H1 (cell line): ENCODE data around the gene KCNJ3. TPM values are rescaled to one million over a fixed set of nuclear protein-coding genes. Genes with fewer than 3 reads are reported as not detected.

Experiments
- CTCF ChIA-PET: fragments of 300-600 bp; sonication (Branson Sonifier 250); formaldehyde crosslinking; loops from one replicate; lab custom pipeline; 2021; ENCODE audit not compliant: partially characterized antibody; lab: Charles Lee
- POLR2A ChIA-PET: fragments of 300-600 bp; sonication (Branson Sonifier 250); formaldehyde crosslinking; loops from one replicate; lab custom pipeline; 2021; ENCODE audit warnings: inconsistent platforms; ENCODE audit not compliant: partially characterized antibody; lab: Charles Lee
- DNase-seq, 2 experiments: peaks; one replicate each; pipeline versions ENCODE4 v3.0.0 to v3.0.0-alpha.2; 2010 to 2022; ENCODE audit warnings: low spot score in 2 of 2, low read depth in 1 of 2, mixed read lengths in 1 of 2
- FAIRE-seq: peaks from 2 replicates; lab custom pipeline; 2011; peaks lifted over from hg19 to GRCh38; lab: Jason Lieb, UNC
- H2AFZ ChIP-seq: 2 replicates; pipeline ENCODE4 v1.8.1; 2012; ENCODE audit warnings: low read length, inconsistent platforms
- H2AK5ac ChIP-seq: 2 replicates; pipeline ENCODE4 v1.6.1; 2013; ENCODE audit warnings: low read depth, low read length
- H2BK120ac ChIP-seq: replicated peaks from 2 replicates; pipeline ENCODE3; 2013; ENCODE audit warnings: low read depth, low read length, inconsistent platforms
- H2BK12ac ChIP-seq: 2 replicates; pipeline ENCODE4 v1.6.1; 2013; ENCODE audit warnings: low read depth, low read length
- H2BK15ac ChIP-seq: 2 replicates; pipeline ENCODE4 v1.6.1; 2013; ENCODE audit warnings: low read length
- H2BK20ac ChIP-seq: 2 replicates; pipeline ENCODE4 v1.6.1; 2013; ENCODE audit warnings: low read length
- H2BK5ac ChIP-seq: 2 replicates; pipeline ENCODE4 v1.6.1; 2013; ENCODE audit warnings: low read depth, low read length
- H3K14ac ChIP-seq: 2 replicates; pipeline ENCODE4 v1.6.1; 2013; ENCODE audit warnings: inconsistent platforms; ENCODE audit not compliant: insufficient read length
- H3K18ac ChIP-seq: 2 replicates; pipeline ENCODE4 v1.6.1; 2013; ENCODE audit warnings: low read length; ENCODE audit errors: extremely low read depth
- H3K23ac ChIP-seq: 2 replicates; pipeline ENCODE4 v1.6.1; 2013; ENCODE audit warnings: inconsistent platforms; ENCODE audit not compliant: insufficient read length
- H3K23me2 ChIP-seq: 2 replicates; pipeline ENCODE4 v1.6.1; 2013; ENCODE audit warnings: low read depth, low read length
- H3K27ac ChIP-seq: 2 replicates; pipeline ENCODE4 v1.6.1; 2011; ENCODE audit warnings: low read depth, low read length, inconsistent platforms
- H3K27me3 ChIP-seq, 4 experiments: replicated peaks in 1 of 4; 1 replicate in 1 of 4; 2 replicates in 3 of 4; pipeline versions ENCODE4 v1.6.1 to v1.8.1; 2011 to 2013; ENCODE audit warnings: low read length in 3 of 4, mild to moderate bottlenecking in 3 of 4, inconsistent platforms in 2 of 4, mixed read lengths in 2 of 4, moderate library complexity in 1 of 4; ENCODE audit not compliant: control insufficient read depth in 3 of 4, insufficient read depth in 3 of 4; ENCODE audit errors: extremely low read depth in 1 of 4
- H3K36me3 ChIP-seq, 4 experiments: 2 replicates each; pipeline versions ENCODE4 v1.6.1 to v1.8.1; 2011 to 2013; ENCODE audit warnings: mild to moderate bottlenecking in 4 of 4, low read length in 3 of 4, moderate library complexity in 2 of 4, control low read depth in 1 of 4, inconsistent platforms in 1 of 4; ENCODE audit not compliant: insufficient read depth in 4 of 4, control insufficient read depth in 2 of 4
- H3K4ac ChIP-seq: replicated peaks from 2 replicates; pipeline ENCODE3; 2013; ENCODE audit warnings: low read length, low read depth, mixed read lengths, inconsistent platforms; ENCODE audit not compliant: insufficient read length
- H3K4me1 ChIP-seq, 4 experiments: replicated peaks in 1 of 4; 1 replicate in 1 of 4; 2 replicates in 3 of 4; pipeline versions ENCODE4 v1.6.1 to v1.8.1; 2011 to 2013; ENCODE audit warnings: low read length in 3 of 4, inconsistent platforms in 2 of 4, mixed read lengths in 1 of 4; ENCODE audit not compliant: insufficient read depth in 4 of 4, control insufficient read depth in 3 of 4
- H3K4me2 ChIP-seq, 2 experiments: 2 replicates each; pipeline versions ENCODE4 v1.6.1 to v1.8.1; 2011 to 2013; ENCODE audit warnings: low read depth in 2 of 2, low read length in 2 of 2, control low read depth in 1 of 2, inconsistent platforms in 1 of 2, mild to moderate bottlenecking in 1 of 2; ENCODE audit not compliant: insufficient read depth in 1 of 2
- H3K4me3 ChIP-seq, 4 experiments: fragments of 200-600, 300-600 bp in 1 of 4; sonication (generic), shearing (Covaris generic), sonication (Bioruptor Twin) in 1 of 4; 2 replicates each; pipeline versions ENCODE4 v1.5.1 to v1.8.1; 2011 to 2016; ENCODE audit warnings: low read length in 4 of 4, low read depth in 3 of 4, control low read depth in 2 of 4, inconsistent platforms in 2 of 4, mild to moderate bottlenecking in 2 of 4, mixed read lengths in 1 of 4, moderate library complexity in 1 of 4; ENCODE audit not compliant: insufficient read depth in 2 of 4; ENCODE audit errors: extremely low read depth in 1 of 4
- H3K56ac ChIP-seq: replicated peaks from 2 replicates; pipeline ENCODE3; 2013; ENCODE audit warnings: low read depth, mild to moderate bottlenecking, mixed read lengths, low read length, inconsistent platforms; ENCODE audit not compliant: insufficient read length
- H3K79me1 ChIP-seq: 2 replicates; pipeline ENCODE4 v1.6.1; 2013; ENCODE audit warnings: low read depth, low read length, control low read depth
- H3K79me2 ChIP-seq, 2 experiments: 2 replicates each; pipeline versions ENCODE4 v1.6.1 to v1.8.1; 2012 to 2013; ENCODE audit warnings: low read length in 2 of 2, mild to moderate bottlenecking in 2 of 2, inconsistent platforms in 1 of 2; ENCODE audit not compliant: insufficient read depth in 2 of 2, control insufficient read depth in 1 of 2
- H3K9ac ChIP-seq, 4 experiments: replicated peaks in 1 of 4; 1 replicate in 1 of 4; 2 replicates in 3 of 4; pipeline versions ENCODE4 v1.6.1 to v1.8.1; 2011 to 2013; ENCODE audit warnings: low read depth in 3 of 4, low read length in 3 of 4, control low read depth in 2 of 4, mild to moderate bottlenecking in 2 of 4, moderate library complexity in 2 of 4, inconsistent platforms in 1 of 4; ENCODE audit errors: extremely low read depth in 1 of 4
- H3K9me3 ChIP-seq, 2 experiments: 2 replicates each; pipeline versions ENCODE4 v1.6.1 to v1.8.1; 2012 to 2013; ENCODE audit warnings: mild to moderate bottlenecking in 2 of 2, moderate library complexity in 2 of 2, control low read depth in 1 of 2, inconsistent platforms in 1 of 2, low read depth in 1 of 2, low read length in 1 of 2, mixed read lengths in 1 of 2; ENCODE audit not compliant: insufficient read depth in 2 of 2
- H4K20me1 ChIP-seq, 2 experiments: replicated peaks in 1 of 2; 2 replicates each; pipeline versions ENCODE3 to v1.8.1; 2011 to 2013; ENCODE audit warnings: inconsistent platforms in 2 of 2, low read length in 2 of 2, mild to moderate bottlenecking in 1 of 2; ENCODE audit not compliant: insufficient read depth in 2 of 2, control insufficient read depth in 1 of 2
- H4K5ac ChIP-seq: 2 replicates; pipeline ENCODE4 v1.6.1; 2013; ENCODE audit warnings: low read length, low read depth, mixed read lengths, inconsistent platforms; ENCODE audit not compliant: insufficient read length
- H4K8ac ChIP-seq: 2 replicates; pipeline ENCODE4 v1.8.0; 2013; ENCODE audit warnings: mild to moderate bottlenecking, moderate library complexity, low read length, inconsistent platforms; ENCODE audit not compliant: insufficient read depth; ENCODE audit errors: extremely low read depth
- H4K91ac ChIP-seq: replicated peaks from 2 replicates; pipeline ENCODE3; 2013; ENCODE audit warnings: low read length, mixed read lengths, inconsistent platforms; ENCODE audit not compliant: insufficient read length
- HDAC6 ChIP-seq: IDR thresholded peaks from one replicate; pipeline ENCODE4 v1.7.1; 2012; ENCODE audit warnings: low read depth, mild to moderate bottlenecking, inconsistent platforms, low read length, moderate library complexity
- RXRA ChIP-seq: IDR thresholded peaks from 2 replicates; pipeline ENCODE4 v1.6.1; 2011; ENCODE audit warnings: low read depth, mild to moderate bottlenecking, low read length, moderate library complexity; ENCODE audit not compliant: insufficient read depth
- WGBS, 2 experiments: shearing (Covaris generic) in 1 of 2; methylation state at CpG; one replicate each; pipeline versions ENCODE4 v1.1.6 to v1.1.7; 2013 to 2015; ENCODE audit warnings: low lambda C conversion rate in 2 of 2, mixed read lengths in 2 of 2, inconsistent platforms in 1 of 2, low coverage in 1 of 2, missing lambda C conversion rate in 1 of 2; ENCODE audit not compliant: insufficient replicate concordance in 2 of 2, insufficient coverage in 1 of 2, insufficient read length in 1 of 2; ENCODE audit errors: extremely low coverage in 1 of 2, missing lambda C conversion rate in 1 of 2; 5-methylcytosine and 5-hydroxymethylcytosine counted together
- polyA plus RNA-seq, 7 experiments: library from polyadenylated mRNA; depleted of rRNA in 3 of 7; stranded (reverse) in 5 of 7; unstranded in 2 of 7; fragments of >200 nt in 5 of 7; fragments of 200-250 nt in 2 of 7; gene quantifications; 1 replicate in 5 of 7; 2 replicates in 1 of 7; 4 replicates in 1 of 7; pipeline versions ENCODE4 v1.2.1 to v1.2.3, GENCODE V29; 2011 to 2013; ENCODE audit warnings: missing spikeins in 2 of 7, mixed read lengths in 2 of 7
- total RNA-seq: library from RNA; stranded (reverse); fragmentation: NEBNext Ultra II Directional; extraction: Animal tissue kit (Norgen Biotek cat#: 25700); gene quantifications from 2 replicates; pipeline ENCODE4 v1.2.1, GENCODE V29; 2021

KCNJ3 gene
- total and polyA plus RNA-seq, 2 of the 8 experiments (the other 6 are each of a cell fraction or from before 2014, with no cell fraction given), result 0.11 to 0.50 TPM

- H3K27me3 ChIP-seq, result no peaks in the 10 kb centered on the region
- H2AK5ac ChIP-seq, result no peak overlapping the region
- peaks cover 0 to 4% (median 0%) of the 10 kb centered on the region in 4 experiments; a peak in 3 of 7 replicates for H3K4me1 ChIP-seq
- H3K23me2 ChIP-seq, result no peaks in the 10 kb centered on the region; the same call in 1 of the 2 replicates
- H3K4ac ChIP-seq, result no peak overlapping the region
- ChIA-PET POLR2A (no interaction called here), CTCF (no interaction called here)
- no peaks in the 10 kb centered on the region for H3K36me3 ChIP-seq
- H3K9ac ChIP-seq, result no peak overlapping the region
- H3K4me3 ChIP-seq, result no peak overlapping the region
- no peak overlapping the region for H2BK120ac ChIP-seq
- H3K79me2 ChIP-seq, result no peaks in the 10 kb centered on the region
- H3K14ac ChIP-seq, result no peak overlapping the region
- no peak overlapping the region for H3K56ac ChIP-seq
- DNase-seq (no peak), FAIRE-seq (no peak)
- no peak overlapping the region for H2BK12ac ChIP-seq
- H3K9me3 ChIP-seq, result no peaks in the 10 kb centered on the region
- H3K23ac ChIP-seq, result no peak overlapping the region
- no peaks in the 10 kb centered on the region for H3K79me1 ChIP-seq
- H4K8ac ChIP-seq, result no peak overlapping the region
- H3K4me2 ChIP-seq, result no peak overlapping the region
- WGBS, 2 experiments, result 49% methylated on average over 3 of the region's 3 CpGs; no CpG with 5 or more reads in 1 of the 2 experiments
- H4K91ac ChIP-seq, result no peak overlapping the region
- no peaks in the 10 kb centered on the region for H4K20me1 ChIP-seq
- H2BK20ac ChIP-seq, result no peak overlapping the region
- H3K18ac ChIP-seq, result no peak overlapping the region
- H3K27ac ChIP-seq, result no peak overlapping the region
- no peak overlapping the region for H2AFZ ChIP-seq
- H4K5ac ChIP-seq, result no peak overlapping the region
- H2BK15ac ChIP-seq, result no peak overlapping the region
- no peak overlapping the region for H2BK5ac ChIP-seq
- TF ChIP-seq RXRA (no peak), HDAC6 (no peak)
Measured at GRCh38 chr2:154795651-154796050, 97.2 kb downstream of the KCNJ3 start.
